HCT116 (cell line): Measurements from ENCODE around the gene YIF1B.
"Not testable (repeated sequence)": the region's sequence is repeated elsewhere in the genome, so short reads cannot be mapped to it uniquely, and the experiment has no call there.

ENCODE experiments used
- CTCF ChIP-seq, 3 experiments: fragments of 200-600 bp in 1 of 3; sonication (generic) in 1 of 3; IDR thresholded peaks in 2 of 3; conservative IDR thresholded peaks in 1 of 3; 2 replicates each; pipeline ENCODE4 v1.5.1; 2012 to 2017; ENCODE audit warnings: low read depth in 2 of 3, low read length in 2 of 3, antibody characterized with exemption in 1 of 3, borderline replicate concordance in 1 of 3, control low read depth in 1 of 3, mild to moderate bottlenecking in 1 of 3, mixed read lengths in 1 of 3, mixed run types in 1 of 3, moderate library complexity in 1 of 3; ENCODE audit not compliant: insufficient read depth in 1 of 3
- REST ChIP-seq: IDR thresholded peaks from 2 replicates; pipeline ENCODE4 v1.6.1; 2012; ENCODE audit warnings: low read depth

DNA sequence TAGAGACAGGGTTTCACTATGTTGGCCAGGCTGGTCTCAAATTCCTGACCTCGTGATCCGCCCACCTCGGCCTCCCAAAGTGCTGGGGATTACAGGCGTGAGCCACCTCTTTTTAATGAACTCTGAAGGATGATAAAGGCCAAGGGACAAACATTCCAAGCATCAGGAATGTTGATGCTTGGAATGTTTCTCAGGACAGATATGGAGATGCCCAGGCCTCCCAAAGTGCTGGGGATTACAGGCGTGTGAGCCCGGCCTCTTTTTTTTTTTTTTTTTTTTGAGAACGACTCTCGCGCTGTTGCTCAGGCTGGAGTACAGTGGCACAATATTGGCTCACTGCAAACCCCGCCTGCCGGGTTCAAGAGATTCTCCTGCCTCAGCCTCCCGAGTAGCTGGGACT is 53.8 kb downstream of the YIF1B start:
- TF ChIP-seq REST; CTCF (IDR thresholded peaks at IDR 0.05 in 2 of 3, conservative IDR thresholded peaks at IDR 0.05 in 1 of 3; ENCODE audit: borderline replicate concordance in 1 of 3, insufficient read depth in 1 of 3, low read depth in 2 of 3, low read length in 2 of 3): not testable (repeated sequence)
